ENCODE results near the gene TMEM9.

TMEM9 gene

GRCh38 chr1:201108614-201109013 is 45.7 kb downstream of the TMEM9 start:
- DNase-seq (ENCODE audit: low read depth in 2 of 2), result no peak

DNA sequence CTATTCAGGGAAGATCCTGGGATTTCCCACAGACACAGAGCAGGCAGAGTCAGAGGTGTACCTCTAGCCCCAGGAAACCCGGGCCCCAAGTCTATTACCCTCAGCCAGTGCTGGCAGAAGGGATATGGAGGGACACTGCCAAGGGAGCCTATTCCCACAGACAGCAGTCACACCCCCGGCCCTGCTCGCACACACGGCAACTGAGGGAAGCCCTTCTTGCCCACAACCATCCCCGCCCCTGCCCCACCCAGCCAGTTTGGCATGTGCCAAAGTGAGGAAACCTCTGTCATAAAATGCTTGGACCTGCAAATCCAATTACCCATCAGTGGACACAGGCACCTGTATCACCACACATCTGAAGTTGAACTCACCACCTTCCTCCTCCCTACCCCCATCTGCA is 48.6 kb downstream of the TMEM9 start:
- no peak for DNase-seq (ENCODE audit: low read depth in 2 of 2)

GRCh38 chr1:201104141-201104540 is 50.1 kb downstream of the TMEM9 start:
- DNase-seq (ENCODE audit: low read depth in 2 of 2), result no peak

DNA sequence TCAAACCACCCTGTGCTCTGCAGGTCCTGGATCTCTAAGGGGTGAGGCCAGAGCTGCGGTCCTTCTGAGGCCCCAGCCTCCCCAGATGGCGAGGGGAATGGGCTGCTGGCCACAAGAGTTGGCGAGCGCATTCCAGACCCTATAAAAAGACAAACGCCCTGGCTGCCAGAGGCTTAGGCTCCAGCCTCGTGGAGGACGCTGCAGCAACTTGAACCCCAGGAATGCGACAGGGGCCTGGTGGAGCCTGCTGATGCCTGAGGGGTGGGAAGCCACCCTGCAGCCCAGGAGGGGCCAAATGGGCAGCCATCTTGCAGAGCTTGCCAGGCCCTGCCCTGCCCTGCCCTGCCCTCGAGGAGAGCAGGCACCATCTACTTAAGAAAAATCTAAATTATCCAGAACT is 50.6 kb downstream of the TMEM9 start:
- no peak for DNase-seq (ENCODE audit: low read depth in 2 of 2)

DNA sequence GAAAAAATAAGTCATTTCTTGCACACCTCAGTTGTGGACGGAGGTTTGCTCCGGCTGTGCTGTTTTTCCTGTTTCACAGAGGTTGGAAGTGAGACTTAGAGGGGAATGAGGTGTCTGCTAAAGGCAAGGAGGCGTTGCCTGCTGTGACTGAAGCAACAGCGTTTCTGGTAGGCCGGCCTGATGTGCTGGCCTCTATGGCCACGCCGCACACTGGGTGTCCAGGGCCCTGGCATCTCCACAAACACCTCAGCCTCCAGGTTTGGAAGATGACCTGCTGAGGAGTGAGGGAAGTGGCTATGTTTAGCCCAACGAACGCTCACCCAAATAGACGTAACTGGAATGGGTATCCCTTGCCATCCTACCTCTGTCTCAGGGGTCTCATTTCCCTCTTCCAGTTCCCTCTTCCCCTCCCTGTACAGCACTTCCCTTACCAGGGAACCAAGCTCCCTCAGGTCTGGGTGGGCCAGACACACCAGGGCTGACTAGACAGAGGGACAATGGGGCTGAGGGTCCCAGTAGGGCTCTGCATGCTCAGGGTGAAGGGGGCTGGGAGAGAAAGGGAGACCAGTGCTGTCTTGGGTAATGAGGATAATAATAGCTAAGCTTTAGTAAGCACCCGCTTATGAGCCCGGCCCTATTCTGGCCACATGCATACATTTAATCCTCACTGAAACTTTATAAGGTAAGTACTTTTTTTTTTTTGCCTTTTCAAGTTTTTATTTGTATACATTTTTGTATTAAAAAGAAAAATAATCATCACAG is 53.9 kb downstream of the TMEM9 start:
- DNase-seq (ENCODE audit: low read depth in 2 of 2), result no peak

GRCh38 chr1:201098992-201099677 is 55.1 kb downstream of the TMEM9 start:
- no peak for DNase-seq (ENCODE audit: low read depth in 2 of 2)

- no peak for DNase-seq (ENCODE audit: low read depth in 2 of 2)
Observed at GRCh38 chr1:201096977-201097856, 57.1 kb downstream of the TMEM9 start.

DNA sequence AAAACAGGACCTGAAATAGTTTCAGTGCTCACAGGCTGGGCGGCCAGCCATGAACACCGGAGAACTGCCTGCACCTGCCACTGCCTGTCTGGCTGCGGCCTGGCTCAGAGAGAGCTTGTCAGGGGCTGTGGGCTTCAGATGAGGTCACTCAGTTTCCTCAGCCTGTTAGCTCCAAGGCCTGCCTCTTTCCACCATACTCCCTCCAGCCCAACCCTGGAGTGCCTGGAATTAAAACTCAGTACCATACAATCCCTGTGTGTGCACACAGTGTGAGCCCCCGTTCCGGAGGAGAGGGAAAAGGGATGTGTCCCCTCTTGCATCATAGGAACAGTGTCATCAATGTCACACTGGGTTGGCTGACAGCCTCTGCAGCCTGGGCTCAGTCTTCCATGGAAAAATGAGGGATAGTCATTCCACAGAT is 58.2 kb downstream of the TMEM9 start:
- no peak for DNase-seq (ENCODE audit: low read depth in 2 of 2)

GRCh38 chr1:201095581-201095980 is 58.7 kb downstream of the TMEM9 start:
- no peak for DNase-seq (ENCODE audit: low read depth in 2 of 2)

- DNase-seq (ENCODE audit: low read depth in 2 of 2), result no peak
Observed at GRCh38 chr1:201094832-201095231, 59.4 kb downstream of the TMEM9 start.

DNA sequence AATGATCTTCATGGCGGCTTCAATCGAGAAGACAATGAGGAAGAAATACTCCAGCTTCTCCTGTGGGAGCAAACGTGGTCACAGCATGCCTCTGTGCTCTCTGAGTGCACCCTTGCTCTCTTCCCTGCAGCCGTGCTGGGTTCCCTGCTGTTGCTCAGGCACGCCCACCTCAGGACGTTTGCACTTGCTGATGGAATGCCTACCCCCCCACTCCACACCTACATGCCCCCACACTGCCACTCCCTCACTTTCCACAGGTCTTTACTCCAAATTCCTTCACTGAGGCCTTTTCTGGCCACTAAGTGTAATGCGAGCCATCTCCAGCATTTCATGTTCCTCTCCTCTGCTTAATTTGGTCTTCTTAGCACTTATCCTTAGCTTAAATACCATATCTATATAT is 60.3 kb downstream of the TMEM9 start:
- DNase-seq (ENCODE audit: low read depth in 2 of 2), result no peak

GRCh38 chr1:201093561-201093960 is 60.7 kb downstream of the TMEM9 start:
- DNase-seq (ENCODE audit: low read depth in 2 of 2), result no peak

- no peak for DNase-seq (ENCODE audit: low read depth in 2 of 2)
Observed at GRCh38 chr1:201092738-201093137, 61.5 kb downstream of the TMEM9 start.

- DNase-seq (ENCODE audit: low read depth in 2 of 2), result no peak
Observed at GRCh38 chr1:201091256-201091655, 63.0 kb downstream of the TMEM9 start.

DNA sequence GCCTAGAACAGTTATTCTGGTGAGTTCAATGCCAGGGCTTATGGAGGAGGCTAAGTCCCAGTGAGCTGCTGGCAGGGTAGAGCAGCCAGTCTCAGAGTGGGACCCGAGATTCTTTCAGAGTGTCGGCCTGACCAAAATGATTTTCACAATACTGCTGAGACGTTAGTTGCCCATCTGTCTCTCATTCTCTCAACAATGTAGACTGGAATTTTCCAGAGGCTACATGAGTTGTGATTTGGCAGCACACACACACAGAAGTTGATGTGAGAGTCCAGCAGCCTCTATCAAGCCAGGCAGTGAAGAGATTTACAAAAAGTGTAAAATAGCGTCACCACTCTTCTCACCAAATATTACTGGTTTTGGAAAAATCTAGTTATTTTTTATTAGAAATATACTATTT is 63.7 kb downstream of the TMEM9 start:
- DNase-seq (ENCODE audit: low read depth in 2 of 2), result no peak

DNA sequence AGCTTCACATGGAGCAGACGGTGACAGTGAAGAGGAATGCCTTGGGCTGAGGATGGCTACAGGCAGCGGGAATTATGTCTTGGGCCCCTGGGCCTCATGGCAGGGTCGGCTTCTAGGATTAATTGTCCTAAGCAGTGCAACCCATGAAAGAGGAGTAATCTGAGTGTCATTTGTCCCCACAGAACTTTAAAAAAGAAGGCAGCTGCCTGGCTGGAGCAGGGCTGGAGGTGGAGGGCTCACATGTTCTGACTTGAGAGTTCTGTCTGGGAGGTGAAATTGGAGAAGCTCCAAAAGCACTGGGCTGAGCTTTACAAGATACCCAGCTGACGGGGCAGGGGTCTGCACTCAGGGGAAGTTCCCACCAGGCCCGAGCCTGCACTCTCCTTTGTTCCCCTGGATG is 64.7 kb downstream of the TMEM9 start:
- DNase-seq (ENCODE audit: low read depth in 2 of 2), result no peak

- DNase-seq (ENCODE audit: low read depth in 2 of 2), result no peak
Observed at GRCh38 chr1:201088901-201089525, 65.3 kb downstream of the TMEM9 start.

DNA sequence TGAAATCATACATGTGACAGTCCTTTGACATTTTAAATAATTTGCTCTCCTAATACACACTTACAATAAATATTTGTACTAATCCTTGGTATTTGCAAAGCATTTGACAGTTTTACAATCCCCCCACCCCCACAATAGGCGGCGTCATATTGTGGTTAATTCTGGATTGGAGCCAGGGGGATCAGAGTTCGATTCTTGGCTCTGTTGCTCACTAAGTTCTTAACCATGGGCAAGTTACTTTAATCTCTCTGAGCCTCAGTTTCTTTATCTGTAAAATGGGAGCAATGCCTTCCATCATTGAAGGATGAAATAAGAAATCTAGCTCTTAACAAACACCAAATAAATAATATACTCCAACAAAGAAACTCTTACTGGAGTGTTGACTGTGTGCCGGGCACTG is 65.9 kb downstream of the TMEM9 start:
- no peak for DNase-seq (ENCODE audit: low read depth in 2 of 2)

DNA sequence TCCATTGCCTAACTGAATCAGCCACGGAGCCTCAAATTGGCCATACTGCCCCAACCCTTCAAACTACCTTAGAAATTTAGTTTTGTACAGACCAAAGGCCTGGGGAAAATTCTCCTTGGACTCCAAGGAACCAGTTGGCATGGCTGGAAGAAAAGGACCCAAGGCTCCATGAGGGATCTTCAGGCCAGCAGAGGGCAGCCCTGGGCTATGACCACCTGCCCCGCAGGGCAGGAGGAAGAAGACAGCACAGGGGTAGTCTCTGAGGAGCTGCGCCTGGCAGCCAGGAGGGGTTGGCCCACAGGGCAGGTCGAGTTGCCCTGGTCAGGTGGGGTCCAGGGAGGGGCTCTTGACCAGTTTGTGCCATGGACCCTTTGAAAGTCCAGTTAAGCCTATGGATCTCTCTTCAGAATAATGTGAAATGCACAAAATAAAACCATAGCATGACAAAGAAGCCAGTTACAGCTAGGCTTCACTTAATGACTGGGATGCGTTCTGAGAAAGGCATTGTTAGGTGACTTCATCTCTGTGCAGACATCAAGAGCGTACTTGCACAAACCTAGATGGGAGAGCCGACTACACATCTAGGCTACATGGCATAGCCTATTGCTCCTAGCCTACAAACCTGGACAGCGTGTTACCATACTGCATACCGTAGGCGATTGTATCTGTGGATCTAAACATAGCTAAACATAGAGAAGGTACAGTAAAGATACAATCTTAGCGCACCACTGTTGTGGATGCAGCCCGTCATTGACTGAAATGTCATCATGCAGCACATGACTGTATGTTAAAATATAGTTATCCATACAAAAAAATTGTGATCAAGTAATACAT is 68.2 kb downstream of the TMEM9 start:
- DNase-seq (ENCODE audit: low read depth in 2 of 2), result peak; percentile 19 to 30
